Testis (tissue), 3 donors: Measurements from ENCODE around the gene PHF12. TPM values are rescaled to one million over a fixed set of nuclear protein-coding genes. Genes with fewer than 3 reads are reported as not detected.

Experiments used
- DNase-seq: peaks from one replicate; pipeline ENCODE4 v3.0.0-alpha.2; 2019
- H3K27ac ChIP-seq, 2 donors: fragments of 200-600 bp; sonication (generic); one replicate each; pipeline ENCODE4 v1.5.1; 2019
- H3K27me3 ChIP-seq: fragments of 200-600 bp; sonication (generic); one replicate; pipeline ENCODE4 v1.5.1; 2019
- H3K36me3 ChIP-seq: fragments of 200-600 bp; sonication (generic); one replicate; pipeline ENCODE4 v1.5.1; 2017; ENCODE audit warnings: low read depth; ENCODE audit errors: missing control alignments
- H3K4me1 ChIP-seq: fragments of 200-600 bp; sonication (generic); one replicate; pipeline ENCODE4 v1.5.1; 2019
- H3K4me3 ChIP-seq, 2 donors: fragments of 200-600 bp; sonication (generic); one replicate each; pipeline ENCODE4 v1.5.1; 2017 to 2019
- H3K9me3 ChIP-seq: fragments of 200-600 bp; sonication (generic); one replicate; pipeline ENCODE4 v1.5.1; 2017
- CTCF ChIP-seq, 3 experiments: fragments of 450-650 bp in 2 of 3; fragments of 200-600 bp in 1 of 3; sonication (generic) in 1 of 3; IDR thresholded peaks; one replicate each; pipeline ENCODE4 v1.5.1; 2016 to 2019; ENCODE audit warnings: antibody characterized with exemption in 3 of 3, mild to moderate bottlenecking in 2 of 3, moderate library complexity in 1 of 3
- POLR2A ChIP-seq: fragments of 450-650 bp; IDR thresholded peaks from one replicate; pipeline ENCODE4 v1.6.1; 2017; ENCODE audit warnings: antibody characterized with exemption, mild to moderate bottlenecking, moderate library complexity
- WGBS, 2 donors: methylation state at CpG; one replicate each; pipeline ENCODE4 v1.1.5; 2018; 5-methylcytosine and 5-hydroxymethylcytosine counted together
- intact Hi-C: fragments of 100-400 bp; cut with DNase I; formaldehyde crosslinking; loops from one replicate; pipeline ENCODE4 v1.15.1; 2023; ENCODE audit warnings: low total_unique reads
- polyA plus RNA-seq: library from polyadenylated mRNA; stranded (reverse); fragments of 350-450 nt; fragmentation: Illumina TruSeq; extraction: RNeasy Lipid Tissue Mini Kit (QIAGEN cat#74804); gene quantifications from one replicate; pipeline ENCODE4 v1.2.3, GENCODE V29; 2014; ENCODE audit warnings: low read depth, low replicate concordance; ENCODE audit not compliant: insufficient read depth
- total RNA-seq, 2 donors: library from RNA; depleted of rRNA; stranded (reverse); fragments of >200 nt; gene quantifications; one replicate each; pipeline ENCODE4 v1.2.3, GENCODE V29; 2016

PHF12 gene
- total and polyA plus RNA-seq, 3 donors from 2014 or later = 38.8 to 85.3 (median 82.4) TPM

GRCh38 chr17:28972437-28972836, 21.1 kb upstream of the PHF12 start:
- TF ChIP-seq POLR2A = no peak
- TF ChIP-seq CTCF (IDR thresholded peaks at IDR 0.05) = no peak
- Histone ChIP-seq H3K9me3 (no peaks in the 10 kb centered on the region), H3K4me1 (peaks cover 4% of the 10 kb centered on the region), H3K4me3 (no peak overlapping the region), H3K36me3 (no peaks in the 10 kb centered on the region), H3K27ac (no peak overlapping the region), H3K27me3 (no peaks in the 10 kb centered on the region)
- no peak for DNase-seq
- WGBS, 2 donors = 72 to 88% methylated on average over 5 to 10 of the region's 10 CpGs
- intact Hi-C loops = no loop called here

GRCh38 chr17:28970879-28971278, 19.6 kb upstream of the PHF12 start:
- no peak overlapping the region for H3K27ac ChIP-seq
- TF ChIP-seq POLR2A = no peak
- no peak for TF ChIP-seq CTCF (IDR thresholded peaks at IDR 0.05)
- no peaks in the 10 kb centered on the region for H3K36me3 ChIP-seq
- H3K27me3 ChIP-seq = no peaks in the 10 kb centered on the region
- intact Hi-C loops = no loop called here
- peak; percentile 30 for DNase-seq
- peaks cover 4% of the 10 kb centered on the region for H3K4me1 ChIP-seq
- WGBS, 2 donors = 53 to 70% methylated on average over 6 of the region's 6 CpGs
- H3K9me3 ChIP-seq = no peaks in the 10 kb centered on the region
- no peak overlapping the region for H3K4me3 ChIP-seq

- Histone ChIP-seq H3K9me3 (no peaks in the 10 kb centered on the region), H3K36me3 (no peaks in the 10 kb centered on the region), H3K27me3 (no peaks in the 10 kb centered on the region), H3K4me3 (no peak overlapping the region), H3K4me1 (peaks cover 4% of the 10 kb centered on the region), H3K27ac (no peak overlapping the region)
- intact Hi-C loops = loop anchor here (5.0 to 10.0 kb wide), 2 partner anchors 137 to 315 kb away; no protein-coding TSS in a partner anchor
- DNase-seq = no peak
- no peak for TF ChIP-seq POLR2A
- no peak for TF ChIP-seq CTCF (IDR thresholded peaks at IDR 0.05)
- 69 to 73% methylated on average over 9 to 12 of the region's 12 CpGs for WGBS, 2 donors
Measured at GRCh38 chr17:28969706-28970393, 18.5 kb upstream of the PHF12 start.

GRCh38 chr17:28968914-28969295, 17.6 kb upstream of the PHF12 start:
- whole genome bisulfite sequencing, 2 donors = 73 to 89% methylated on average over 2 of the region's 2 CpGs
- Histone ChIP-seq H3K27ac (no peak overlapping the region), H3K27me3 (no peaks in the 10 kb centered on the region), H3K36me3 (no peaks in the 10 kb centered on the region), H3K4me1 (no peaks in the 10 kb centered on the region), H3K4me3 (no peak overlapping the region), H3K9me3 (no peaks in the 10 kb centered on the region)
- DNase-seq = no peak
- intact Hi-C loops = loop anchor here (5.0 to 10.0 kb wide), 2 partner anchors 138 to 316 kb away; no protein-coding TSS in a partner anchor
- no peak for TF ChIP-seq POLR2A
- TF ChIP-seq CTCF (IDR thresholded peaks at IDR 0.05) = no peak
